Fibroblast of lung (primary cell): ENCODE data around the gene GALNT2.

Source experiments
- CTCF ChIP-seq, 2 donors: IDR thresholded peaks in 1 of 2; conservative IDR thresholded peaks in 1 of 2; 1 replicate in 1 of 2; 2 replicates in 1 of 2; pipeline ENCODE4 v1.5.1; 2011 to 2012; ENCODE audit warnings: low read length in 2 of 2, control low read depth in 1 of 2, inconsistent platforms in 1 of 2, low read depth in 1 of 2, mild to moderate bottlenecking in 1 of 2
- EZH2 ChIP-seq: IDR thresholded peaks from 2 replicates; pipeline ENCODE4 v1.5.1; 2012; ENCODE audit warnings: low read length, control low read depth, mild to moderate bottlenecking; ENCODE audit errors: missing control alignments

DNA sequence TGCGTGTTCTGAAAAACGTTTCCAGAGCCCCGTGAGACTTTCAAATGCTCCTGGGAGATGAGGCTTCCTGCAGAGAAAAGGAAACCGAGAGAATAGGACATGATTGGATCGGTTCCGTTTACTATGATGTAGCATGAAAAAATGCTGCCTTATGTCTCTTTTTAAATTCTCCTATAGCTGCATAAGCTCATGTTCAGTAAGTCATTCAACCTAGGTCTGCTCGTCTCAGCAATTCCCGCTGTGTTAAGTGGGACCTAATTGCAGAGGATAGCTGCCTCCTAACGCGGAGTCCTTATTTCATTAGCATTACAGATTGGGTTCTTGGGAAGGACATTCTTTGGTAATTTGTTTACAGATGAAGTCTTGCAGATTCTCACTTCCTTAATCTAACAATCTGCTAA lies 165.3 kb downstream of the GALNT2 start:
- no peak for TF ChIP-seq EZH2
- TF ChIP-seq CTCF (conservative IDR thresholded peaks at IDR 0.05 in 1 of 2, IDR thresholded peaks at IDR 0.05 in 1 of 2; ENCODE audit: low read depth in 1 of 2, low read length in 2 of 2) = no peak
